ENCODE data around the gene ARMC7. TPM values are rescaled to one million over a fixed set of nuclear protein-coding genes. Genes with fewer than 3 reads are reported as not detected.

Gene ARMC7
- total and polyA plus RNA-seq, 2 of the 4 experiments (the other 2 are of a cell fraction) = 1.8 to 6.9 TPM

DNA sequence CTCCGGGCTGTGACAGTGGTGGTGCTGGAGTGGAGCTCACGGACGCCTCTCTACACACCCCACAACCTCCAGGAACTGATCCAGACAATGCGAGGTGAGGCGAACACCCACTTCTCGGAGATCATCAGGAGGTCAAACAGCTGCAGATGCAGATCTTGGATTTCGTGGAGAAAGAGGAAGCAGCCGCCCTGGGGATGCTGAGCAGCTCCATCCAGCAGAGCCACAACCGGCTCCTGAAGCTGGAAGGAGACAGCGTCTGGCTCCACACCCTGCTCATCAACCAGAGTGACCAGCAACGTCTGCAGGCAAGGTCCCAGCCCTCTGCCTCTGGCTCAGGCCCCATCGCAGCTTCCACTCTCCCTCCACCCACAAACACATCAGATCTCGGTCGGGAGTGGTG, 35.2 kb upstream of the ARMC7 start:
- H4K91ac ChIP-seq (ENCODE audit: insufficient read depth, low read depth, low read length) = no peak overlapping the region
- H3K18ac ChIP-seq (ENCODE audit: low read depth, low read length) = no peak overlapping the region
- peaks cover 14% of the 10 kb centered on the region for H3K9me1 ChIP-seq (ENCODE audit: insufficient read depth, low read length)
- in situ Hi-C loops (cut with MboI; ENCODE audit: low sequenced_read_pairs) = loop anchor here (25.0 kb wide), 1 partner anchor 338 kb away; the partner anchor contains the start of gene GRB2
- H2BK5ac ChIP-seq (ENCODE audit: low read depth, low read length, poor library complexity, severe bottlenecking) = no peak overlapping the region
- H3K27me3 ChIP-seq (ENCODE audit: control insufficient read depth, insufficient read depth, low read length) = no peaks in the 10 kb centered on the region
- H3K79me1 ChIP-seq (ENCODE audit: low read depth in 1 of 2, low read length in 2 of 2) = no peaks in the 10 kb centered on the region
- TF ChIP-seq NFE2L2 (IDR thresholded peaks at IDR 0.05; ENCODE audit: low read depth, low read length) = no peak
- no peak for TF ChIP-seq CEBPB (IDR thresholded peaks at IDR 0.05; ENCODE audit: low read depth, low read length)
- no peak for TF ChIP-seq CHD1 (IDR thresholded peaks at IDR 0.05; ENCODE audit: low read depth, low read length)
- TF ChIP-seq, protein P1, sequence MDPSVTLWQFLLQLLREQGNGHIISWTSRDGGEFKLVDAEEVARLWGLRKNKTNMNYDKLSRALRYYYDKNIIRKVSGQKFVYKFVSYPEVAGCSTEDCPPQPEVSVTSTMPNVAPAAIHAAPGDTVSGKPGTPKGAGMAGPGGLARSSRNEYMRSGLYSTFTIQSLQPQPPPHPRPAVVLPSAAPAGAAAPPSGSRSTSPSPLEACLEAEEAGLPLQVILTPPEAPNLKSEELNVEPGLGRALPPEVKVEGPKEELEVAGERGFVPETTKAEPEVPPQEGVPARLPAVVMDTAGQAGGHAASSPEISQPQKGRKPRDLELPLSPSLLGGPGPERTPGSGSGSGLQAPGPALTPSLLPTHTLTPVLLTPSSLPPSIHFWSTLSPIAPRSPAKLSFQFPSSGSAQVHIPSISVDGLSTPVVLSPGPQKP (IDR thresholded peaks at IDR 0.05; ENCODE audit: borderline replicate concordance, low read depth, low read length) = no peak
- TF ChIP-seq, protein P2, sequence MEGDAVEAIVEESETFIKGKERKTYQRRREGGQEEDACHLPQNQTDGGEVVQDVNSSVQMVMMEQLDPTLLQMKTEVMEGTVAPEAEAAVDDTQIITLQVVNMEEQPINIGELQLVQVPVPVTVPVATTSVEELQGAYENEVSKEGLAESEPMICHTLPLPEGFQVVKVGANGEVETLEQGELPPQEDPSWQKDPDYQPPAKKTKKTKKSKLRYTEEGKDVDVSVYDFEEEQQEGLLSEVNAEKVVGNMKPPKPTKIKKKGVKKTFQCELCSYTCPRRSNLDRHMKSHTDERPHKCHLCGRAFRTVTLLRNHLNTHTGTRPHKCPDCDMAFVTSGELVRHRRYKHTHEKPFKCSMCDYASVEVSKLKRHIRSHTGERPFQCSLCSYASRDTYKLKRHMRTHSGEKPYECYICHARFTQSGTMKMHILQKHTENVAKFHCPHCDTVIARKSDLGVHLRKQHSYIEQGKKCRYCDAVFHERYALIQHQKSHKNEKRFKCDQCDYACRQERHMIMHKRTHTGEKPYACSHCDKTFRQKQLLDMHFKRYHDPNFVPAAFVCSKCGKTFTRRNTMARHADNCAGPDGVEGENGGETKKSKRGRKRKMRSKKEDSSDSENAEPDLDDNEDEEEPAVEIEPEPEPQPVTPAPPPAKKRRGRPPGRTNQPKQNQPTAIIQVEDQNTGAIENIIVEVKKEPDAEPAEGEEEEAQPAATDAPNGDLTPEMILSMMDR (conservative IDR thresholded peaks at IDR 0.05; ENCODE audit: low read depth, low read length) = no peak
- no peak for TF ChIP-seq FOS (IDR thresholded peaks at IDR 0.05; ENCODE audit: low read depth, low read length)
- no peak for TF ChIP-seq RFX5 (IDR thresholded peaks at IDR 0.05; ENCODE audit: low read depth, low read length)
- no peak for TF ChIP-seq MAZ (IDR thresholded peaks at IDR 0.05; ENCODE audit: borderline replicate concordance, low read depth, low read length)
- TF ChIP-seq POLR2A (IDR thresholded peaks at IDR 0.05; ENCODE audit: low read depth, low read length) = no peak
- no peak for TF ChIP-seq SMC3 (IDR thresholded peaks at IDR 0.05; ENCODE audit: low read depth, low read length)
- TF ChIP-seq RCOR1 (IDR thresholded peaks at IDR 0.05; ENCODE audit: insufficient replicate concordance, low read length) = no peak
- TF ChIP-seq MAFK (IDR thresholded peaks at IDR 0.05; ENCODE audit: low read depth, low read length) = no peak
- no peak for TF ChIP-seq MXI1 (IDR thresholded peaks at IDR 0.05; ENCODE audit: borderline replicate concordance, low read depth, low read length)
- TF ChIP-seq RAD21 (IDR thresholded peaks at IDR 0.05; ENCODE audit: low read length) = no peak
- TF ChIP-seq BHLHE40 (IDR thresholded peaks at IDR 0.05; ENCODE audit: low read depth, low read length) = no peak
- no peak for TF ChIP-seq USF2 (IDR thresholded peaks at IDR 0.05; ENCODE audit: low read depth, low read length)
- H4K8ac ChIP-seq (ENCODE audit: low read depth in 2 of 2, low read length in 2 of 2) = no peak overlapping the region
- BruUV-seq (replicated peaks) = no TSS peak
- H3K56ac ChIP-seq (ENCODE audit: extremely low read depth, insufficient read depth, low read length) = no peak overlapping the region
- no peaks in the 10 kb centered on the region for H4K20me1 ChIP-seq (ENCODE audit: insufficient read depth, low read length)
- no peak overlapping the region for H2BK20ac ChIP-seq (ENCODE audit: low read depth, low read length)
- DNase-seq = no peak
- no peaks in the 10 kb centered on the region for H3K9me3 ChIP-seq (ENCODE audit: control insufficient read depth, insufficient read depth, low read length)
- dilution Hi-C loops (cut with HindIII; ENCODE audit: low sequenced_read_pairs, unreplicated experiment) = no loop called here
- H3K4me3 ChIP-seq (ENCODE audit: insufficient read depth, low read depth, low read length) = no peak overlapping the region
- H3K27ac ChIP-seq (ENCODE audit: insufficient read depth, low read length) = no peak overlapping the region
- H3K23ac ChIP-seq (ENCODE audit: low read depth, low read length) = no peak overlapping the region
- H2AFZ ChIP-seq (replicated peaks; ENCODE audit: low read length, poor library complexity) = peak overlapping the region; percentile 37
- H3K36me3 ChIP-seq (ENCODE audit: control insufficient read depth, insufficient read depth, low read length) = no peaks in the 10 kb centered on the region
- 61% methylated on average over 3 of the region's 14 CpGs; no CpG with 5 or more reads in 1 of the 2 experiments for WGBS, 2 experiments (ENCODE audit: extremely low coverage in 2 of 2, insufficient read length in 1 of 2)
- H3K4me2 ChIP-seq (ENCODE audit: low read depth, low read length) = no peak overlapping the region
- no peak overlapping the region for H3K4ac ChIP-seq (ENCODE audit: low read depth, low read length)
- no peak for ATAC-seq (ENCODE audit: low read depth)
- peaks cover 19% of the 10 kb centered on the region for H3K4me1 ChIP-seq (ENCODE audit: control insufficient read depth, insufficient read depth, low read length)
- H3K14ac ChIP-seq (replicated peaks; ENCODE audit: low read depth, low read length) = no peak overlapping the region
- peak overlapping the region; percentile 68 for H2AK9ac ChIP-seq (replicated peaks; ENCODE audit: low read depth, low read length, poor library complexity)
- intact Hi-C loops (cut with micrococcal nuclease) = loop anchor here (5.0 kb wide), 1 partner anchor 33 kb away; the partner anchor contains the start of gene ARMC7
- no peak overlapping the region for H2AK5ac ChIP-seq (ENCODE audit: low read depth, low read length)
- H2BK15ac ChIP-seq (ENCODE audit: low read depth, low read length) = no peak overlapping the region
- CTCF ChIA-PET = interaction anchor here (1.1 kb wide), 1 partner anchor 40 kb away, joined by 3 read pairs; no protein-coding TSS in a partner anchor
- no peak overlapping the region for H2BK120ac ChIP-seq (ENCODE audit: low read depth, low read length)
- no peak overlapping the region for H3K9ac ChIP-seq (ENCODE audit: low read depth, low read length)
- no peak overlapping the region for H4K5ac ChIP-seq (ENCODE audit: low read depth, low read length)
- POLR2A ChIA-PET (ENCODE audit: unreplicated experiment) = no interaction called here
